A673 (cell line): ENCODE results near the gene UPK3BL1.
"Not testable (repeated sequence)": the region's sequence is repeated elsewhere in the genome, so short reads cannot be mapped to it uniquely, and the experiment has no call there.

Experiments used
- EZH2 ChIP-seq: fragments of 200-600 bp; sonication (generic); IDR thresholded peaks from 2 replicates; pipeline ENCODE4 v1.6.1; 2017; ENCODE audit warnings: borderline replicate concordance, low read depth, mild to moderate bottlenecking, mixed read lengths, antibody characterized with exemption, low read length; ENCODE audit not compliant: poor library complexity, severe bottlenecking
- TF ChIP-seq, protein P1 (sequence below): fragments of 300-800, 200-600 bp; sonication (generic); conservative IDR thresholded peaks from 2 replicates; pipeline ENCODE4 v1.5.1; 2017; ENCODE audit warnings: low read depth, mild to moderate bottlenecking, antibody characterized with exemption, low read length, moderate library complexity, mixed read lengths

GRCh38 chr7:102664765-102665164 is 22.2 kb upstream of the UPK3BL1 start:
- TF ChIP-seq, protein P1, sequence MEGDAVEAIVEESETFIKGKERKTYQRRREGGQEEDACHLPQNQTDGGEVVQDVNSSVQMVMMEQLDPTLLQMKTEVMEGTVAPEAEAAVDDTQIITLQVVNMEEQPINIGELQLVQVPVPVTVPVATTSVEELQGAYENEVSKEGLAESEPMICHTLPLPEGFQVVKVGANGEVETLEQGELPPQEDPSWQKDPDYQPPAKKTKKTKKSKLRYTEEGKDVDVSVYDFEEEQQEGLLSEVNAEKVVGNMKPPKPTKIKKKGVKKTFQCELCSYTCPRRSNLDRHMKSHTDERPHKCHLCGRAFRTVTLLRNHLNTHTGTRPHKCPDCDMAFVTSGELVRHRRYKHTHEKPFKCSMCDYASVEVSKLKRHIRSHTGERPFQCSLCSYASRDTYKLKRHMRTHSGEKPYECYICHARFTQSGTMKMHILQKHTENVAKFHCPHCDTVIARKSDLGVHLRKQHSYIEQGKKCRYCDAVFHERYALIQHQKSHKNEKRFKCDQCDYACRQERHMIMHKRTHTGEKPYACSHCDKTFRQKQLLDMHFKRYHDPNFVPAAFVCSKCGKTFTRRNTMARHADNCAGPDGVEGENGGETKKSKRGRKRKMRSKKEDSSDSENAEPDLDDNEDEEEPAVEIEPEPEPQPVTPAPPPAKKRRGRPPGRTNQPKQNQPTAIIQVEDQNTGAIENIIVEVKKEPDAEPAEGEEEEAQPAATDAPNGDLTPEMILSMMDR, result not testable (repeated sequence)
- not testable (repeated sequence) for TF ChIP-seq EZH2
